Measurements from ENCODE around the gene WDR93.

Gene WDR93

GRCh38 chr15:89751748-89752147 lies 61.1 kb downstream of the WDR93 start:
- H3K4me3 ChIP-seq, result no peak overlapping the region
- H3K27ac ChIP-seq, result no peak overlapping the region
- TF ChIP-seq CTCF (IDR thresholded peaks at IDR 0.05), result no peak
- no peak for DNase-seq (ENCODE audit: low spot score)

GRCh38 chr15:89753855-89754254 lies 63.2 kb downstream of the WDR93 start:
- TF ChIP-seq CTCF (IDR thresholded peaks at IDR 0.05), result no peak
- H3K4me3 ChIP-seq, result no peak overlapping the region
- no peak overlapping the region for H3K27ac ChIP-seq
- DNase-seq (ENCODE audit: low spot score), result no peak

- Histone ChIP-seq H3K27ac (no peak overlapping the region), H3K4me3 (no peak overlapping the region)
- no peak for TF ChIP-seq CTCF (IDR thresholded peaks at IDR 0.05)
- no peak for DNase-seq (ENCODE audit: low spot score)
Measured at GRCh38 chr15:89754361-89755154, 63.9 kb downstream of the WDR93 start.

- H3K4me3 ChIP-seq, result no peak overlapping the region
- no peak for DNase-seq (ENCODE audit: low spot score)
- no peak for TF ChIP-seq CTCF (IDR thresholded peaks at IDR 0.05)
- no peak overlapping the region for H3K27ac ChIP-seq
Measured at GRCh38 chr15:89755701-89756100, 65.1 kb downstream of the WDR93 start.

- Histone ChIP-seq H3K4me3 (no peak overlapping the region), H3K27ac (no peak overlapping the region)
- TF ChIP-seq CTCF (IDR thresholded peaks at IDR 0.05), result no peak
- DNase-seq (ENCODE audit: low spot score), result no peak
Measured at GRCh38 chr15:89756897-89757296, 66.3 kb downstream of the WDR93 start.

- Histone ChIP-seq H3K27ac (no peak overlapping the region), H3K4me3 (no peak overlapping the region)
- TF ChIP-seq CTCF (IDR thresholded peaks at IDR 0.05), result no peak
- DNase-seq (ENCODE audit: low spot score), result no peak
Measured at GRCh38 chr15:89758283-89758682, 67.7 kb downstream of the WDR93 start.

GRCh38 chr15:89758981-89759380 lies 68.4 kb downstream of the WDR93 start:
- DNase-seq (ENCODE audit: low spot score), result no peak
- no peak for TF ChIP-seq CTCF (IDR thresholded peaks at IDR 0.05)
- Histone ChIP-seq H3K27ac (no peak overlapping the region), H3K4me3 (no peak overlapping the region)
